ENCODE measurements around the gene SPTLC2.

The SPTLC2 gene

DNA sequence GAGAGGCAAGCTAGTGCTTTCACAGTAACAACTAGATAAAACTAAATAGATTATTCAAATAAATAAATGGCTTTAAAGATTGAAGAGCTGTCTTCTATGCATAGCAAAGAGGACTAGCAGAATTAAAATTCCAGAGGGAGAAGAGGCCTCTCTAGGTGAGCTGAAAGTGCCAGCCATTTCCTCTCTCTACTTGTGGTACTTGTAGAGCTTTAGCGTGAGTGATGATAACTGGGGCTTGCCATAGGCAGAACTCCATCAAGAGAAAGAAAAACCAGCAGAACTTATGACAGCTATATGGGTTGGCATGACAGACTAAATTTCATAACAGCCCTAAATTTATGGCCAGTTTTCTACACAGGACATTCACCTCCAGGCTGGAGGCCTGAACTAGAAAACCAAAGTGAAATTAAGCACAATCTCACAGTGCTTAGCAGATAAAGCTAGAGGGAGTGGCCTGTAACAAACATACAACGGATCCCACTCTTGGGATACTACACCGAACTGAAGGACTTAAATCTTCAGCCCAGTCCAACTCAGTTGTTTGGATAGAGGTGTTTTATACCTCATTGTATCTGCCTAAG lies 11.0 kb downstream of the SPTLC2 start:
- ChIA-PET POLR2A (interaction anchor here (0.7 kb wide), 1 partner anchor 23 kb away, joined by 3 read pairs; no protein-coding TSS in a partner anchor), CTCF (interaction anchor here (1.3 to 2.1 kb wide), 2 partner anchors 9 kb away, joined by 5 to 8 read pairs; no protein-coding TSS in a partner anchor)
- TF ChIP-seq CTCF (IDR thresholded peaks at IDR 0.05; ENCODE audit: insufficient read depth, low read length, missing control alignments), result no peak
- no peak for DNase-seq (ENCODE audit: low read depth, low spot score)
- H3K4me3 ChIP-seq (ENCODE audit: low read depth, low read length), result no peak overlapping the region

DNA sequence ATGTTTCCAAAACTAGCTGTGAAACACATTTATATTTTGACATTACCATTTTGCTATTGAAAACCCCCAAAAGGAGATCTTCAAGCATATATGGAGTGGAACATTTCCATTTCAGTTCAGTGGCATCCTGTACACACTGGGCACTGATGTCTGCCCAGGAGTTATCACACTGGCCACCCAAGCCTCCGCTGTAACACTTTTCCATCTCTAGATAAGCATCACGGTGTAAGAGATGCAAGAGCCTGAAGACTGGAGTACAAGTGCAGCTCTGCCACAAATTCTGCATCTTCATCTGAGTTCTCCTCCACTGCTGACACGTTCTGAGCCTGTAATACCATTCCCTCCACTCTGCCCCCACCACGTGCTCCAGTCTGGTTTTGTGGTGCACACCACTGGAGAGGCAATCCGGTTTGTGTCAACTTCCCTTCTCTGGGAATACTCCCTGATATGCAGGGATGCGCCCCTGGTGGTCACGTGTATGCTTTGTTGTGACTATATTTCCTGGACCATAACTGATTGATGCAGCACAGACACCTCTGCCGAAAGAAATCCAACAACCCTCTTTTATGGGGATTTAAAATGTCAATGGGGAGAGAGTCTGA lies 12.7 kb downstream of the SPTLC2 start:
- no peak overlapping the region for H3K4me3 ChIP-seq (ENCODE audit: low read depth, low read length)
- peak; percentile 9 for TF ChIP-seq CTCF (IDR thresholded peaks at IDR 0.05; ENCODE audit: insufficient read depth, low read length, missing control alignments)
- no peak for DNase-seq (ENCODE audit: low read depth, low spot score)
- CTCF ChIA-PET, result interaction anchor here (1.0 to 2.1 kb wide), 3 partner anchors 8 to 29 kb away, joined by 3 to 8 read pairs (median 4); no protein-coding TSS in a partner anchor
- POLR2A ChIA-PET, result no interaction called here

DNA sequence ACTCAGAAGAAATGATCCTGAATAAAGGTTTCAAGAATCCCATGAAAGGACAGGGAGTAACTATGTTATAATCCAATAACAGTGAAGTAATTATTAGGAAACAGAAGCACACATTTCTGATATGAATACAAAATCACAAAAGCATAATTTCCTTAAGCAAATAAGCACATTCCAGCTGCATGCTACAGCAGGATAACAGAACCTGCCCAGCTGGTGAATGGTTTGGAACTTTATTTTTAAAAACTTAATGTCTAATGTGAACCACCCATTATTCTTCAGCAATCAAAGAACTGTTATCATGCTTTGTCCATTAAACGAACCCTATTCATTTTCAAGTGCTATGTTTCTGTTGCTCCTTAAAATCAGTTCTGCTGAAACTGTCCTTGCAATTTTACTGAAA lies 13.4 kb downstream of the SPTLC2 start:
- no peak for DNase-seq (ENCODE audit: low read depth, low spot score)
- ChIA-PET POLR2A (interaction anchor here (0.6 kb wide), 1 partner anchor 37 kb away, joined by 4 read pairs; no protein-coding TSS in a partner anchor), CTCF (interaction anchor here (1.0 to 2.1 kb wide), 3 partner anchors 9 to 28 kb away, joined by 3 to 8 read pairs (median 4); no protein-coding TSS in a partner anchor)
- no peak overlapping the region for H3K4me3 ChIP-seq (ENCODE audit: low read depth, low read length)
- no peak for TF ChIP-seq CTCF (IDR thresholded peaks at IDR 0.05; ENCODE audit: insufficient read depth, low read length, missing control alignments)

- no peak overlapping the region for H3K4me3 ChIP-seq (ENCODE audit: low read depth, low read length)
- CTCF ChIA-PET, result interaction anchor here (1.6 kb wide), 1 partner anchor 10 kb away, joined by 4 read pairs; no protein-coding TSS in a partner anchor
- TF ChIP-seq CTCF (IDR thresholded peaks at IDR 0.05; ENCODE audit: insufficient read depth, low read length, missing control alignments), result no peak
- DNase-seq (ENCODE audit: low read depth, low spot score), result no peak
- POLR2A ChIA-PET, result interaction anchor here (0.7 kb wide), 1 partner anchor 92 kb away, joined by 3 read pairs; no protein-coding TSS in a partner anchor
Measured at GRCh38 chr14:77601846-77602619, 14.4 kb downstream of the SPTLC2 start.

- ChIA-PET POLR2A (no interaction called here), CTCF (no interaction called here)
- DNase-seq (ENCODE audit: low read depth, low spot score), result no peak
- TF ChIP-seq CTCF (IDR thresholded peaks at IDR 0.05; ENCODE audit: insufficient read depth, low read length, missing control alignments), result no peak
- H3K4me3 ChIP-seq (ENCODE audit: low read depth, low read length), result no peak overlapping the region
Measured at GRCh38 chr14:77599889-77600288, 16.5 kb downstream of the SPTLC2 start.

All from AG04449 (cell line).